LHCN-M2 (cell line): ENCODE measurements around the gene DLG3. TPM values are rescaled to one million over a fixed set of nuclear protein-coding genes. Genes with fewer than 3 reads are reported as not detected.
"Not testable (repeated sequence)": the region's sequence is repeated elsewhere in the genome, so short reads cannot be mapped to it uniquely, and the experiment has no call there.

Experiments
- DNase-seq: peaks from one replicate; pipeline ENCODE4 v3.0.0-alpha.2; 2012; ENCODE audit warnings: low read depth
- total RNA-seq: library from RNA; depleted of rRNA; stranded (reverse); fragments of >200 nt; gene quantifications from 2 replicates; pipeline ENCODE4 v1.2.3, GENCODE V29; 2014; rRNA removed

The DLG3 gene
- total RNA-seq, 1 experiment from 2014 or later = 6.8 TPM

GRCh38 chrX:70515270-70515669 lies 70.6 kb downstream of the DLG3 start:
- DNase-seq = not testable (repeated sequence)

- not testable (repeated sequence) for DNase-seq
Measured at GRCh38 chrX:70515692-70516091, 71.1 kb downstream of the DLG3 start.

DNA sequence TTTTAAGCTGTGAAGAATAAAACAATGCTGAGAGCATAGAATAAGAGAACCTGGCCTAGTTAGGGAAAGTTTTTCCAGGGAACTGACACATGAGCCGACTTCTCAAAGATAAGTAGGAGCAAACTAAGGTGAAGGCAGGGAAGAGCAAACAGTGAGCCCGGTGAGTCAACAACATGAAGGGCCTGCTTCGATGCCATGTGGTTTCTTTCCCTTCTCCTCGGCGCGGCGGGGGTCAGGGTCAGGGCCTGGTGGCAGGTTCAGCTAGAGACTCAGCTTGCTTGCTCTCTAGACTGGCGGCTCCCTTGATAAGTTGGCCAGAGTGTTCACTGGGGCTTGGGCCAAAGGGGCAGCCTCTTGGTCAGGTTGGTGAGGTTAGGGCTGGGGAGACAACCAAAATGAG lies 81.1 kb downstream of the DLG3 start:
- DNase-seq = no peak

DNA sequence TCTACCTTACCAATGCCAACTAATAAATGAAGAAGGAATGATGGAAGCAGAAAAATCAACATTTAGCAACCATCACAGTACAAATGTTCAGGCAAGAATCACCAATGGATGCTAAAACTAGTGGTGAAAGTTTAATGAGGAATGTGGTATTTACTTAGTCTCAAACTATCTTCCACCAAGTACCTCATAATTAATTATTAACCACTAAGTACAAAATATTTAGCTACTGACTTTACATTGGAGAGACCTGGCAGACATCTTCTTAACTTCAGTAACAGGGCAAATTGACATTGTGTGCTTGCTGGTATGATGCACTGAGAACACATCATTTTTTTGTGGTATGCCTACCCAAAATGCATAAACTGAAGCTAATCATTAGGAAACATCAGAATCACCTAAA lies 82.4 kb downstream of the DLG3 start:
- DNase-seq = no peak

DNA sequence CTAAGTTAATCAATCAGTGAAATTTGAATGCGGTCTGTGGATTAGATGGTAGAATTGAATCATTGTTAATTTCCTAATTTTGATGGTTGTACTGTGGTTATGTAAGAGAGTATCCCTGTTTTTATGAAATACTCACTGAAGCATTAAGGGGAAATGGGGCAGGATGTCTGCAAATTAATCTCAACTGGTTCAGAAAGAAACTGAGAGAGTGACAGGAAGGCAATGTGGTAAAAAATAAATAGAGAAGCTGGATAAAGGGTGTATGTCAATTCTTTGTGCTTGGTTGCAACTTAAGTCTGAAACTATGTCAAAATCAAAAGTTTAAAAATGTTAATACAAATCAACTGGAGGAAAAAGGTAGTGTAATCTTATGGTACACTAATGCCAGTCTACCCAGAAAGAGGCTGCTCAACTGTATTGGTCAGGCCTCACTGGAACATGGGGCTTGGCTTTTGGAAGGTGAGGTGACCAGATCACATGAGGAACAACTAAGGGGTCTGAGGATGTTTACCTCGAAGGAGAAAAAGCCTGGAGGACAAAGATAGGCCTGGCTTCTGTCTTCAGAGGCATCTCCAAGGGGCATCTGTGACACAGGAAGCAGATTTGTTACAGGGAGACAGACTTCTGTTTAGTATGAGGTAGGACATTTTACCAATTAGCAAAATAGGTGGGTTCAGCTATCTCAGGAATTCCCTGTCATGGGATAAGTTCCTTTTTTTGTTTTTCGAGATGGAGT lies 83.1 kb downstream of the DLG3 start:
- no peak for DNase-seq

DNA sequence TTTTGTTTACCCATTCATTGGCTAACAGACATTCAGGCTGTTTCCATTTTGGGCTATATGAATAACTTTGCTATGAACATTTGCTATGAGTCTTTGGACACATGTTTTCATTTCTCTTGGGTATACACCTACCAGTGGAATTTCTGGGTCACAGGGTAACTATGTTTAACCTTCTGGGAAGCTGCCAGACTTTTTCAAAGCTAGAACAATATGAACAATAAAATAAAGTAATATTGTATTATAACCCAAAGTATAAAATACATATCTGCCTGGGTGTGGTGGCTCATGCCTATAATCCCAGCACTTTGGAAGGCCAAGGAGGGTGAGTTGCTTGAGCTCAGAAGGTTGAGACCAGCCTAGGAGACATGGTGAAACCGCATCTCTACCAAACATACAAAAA lies 90.6 kb downstream of the DLG3 start:
- no peak for DNase-seq

DNA sequence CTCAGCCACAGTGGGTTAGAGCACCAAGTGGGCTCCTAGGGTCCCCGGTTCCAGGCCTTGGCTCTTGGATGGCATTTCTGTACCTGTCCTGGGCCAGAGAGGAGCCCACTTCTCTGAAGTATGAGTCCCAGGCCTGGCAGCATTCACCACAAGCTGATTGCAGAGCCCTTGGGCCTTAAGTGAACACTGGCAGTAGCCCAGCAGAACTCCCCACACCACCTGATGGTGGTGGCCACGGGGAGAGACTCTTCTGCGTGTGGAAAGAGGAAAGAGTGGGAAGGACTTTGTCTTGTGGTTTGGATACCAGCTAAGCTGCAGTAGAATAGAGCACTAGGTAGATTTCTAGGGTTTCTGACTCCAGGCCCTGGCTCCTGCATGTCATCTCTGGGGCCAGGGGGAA lies 104.8 kb downstream of the DLG3 start:
- DNase-seq = no peak

DNA sequence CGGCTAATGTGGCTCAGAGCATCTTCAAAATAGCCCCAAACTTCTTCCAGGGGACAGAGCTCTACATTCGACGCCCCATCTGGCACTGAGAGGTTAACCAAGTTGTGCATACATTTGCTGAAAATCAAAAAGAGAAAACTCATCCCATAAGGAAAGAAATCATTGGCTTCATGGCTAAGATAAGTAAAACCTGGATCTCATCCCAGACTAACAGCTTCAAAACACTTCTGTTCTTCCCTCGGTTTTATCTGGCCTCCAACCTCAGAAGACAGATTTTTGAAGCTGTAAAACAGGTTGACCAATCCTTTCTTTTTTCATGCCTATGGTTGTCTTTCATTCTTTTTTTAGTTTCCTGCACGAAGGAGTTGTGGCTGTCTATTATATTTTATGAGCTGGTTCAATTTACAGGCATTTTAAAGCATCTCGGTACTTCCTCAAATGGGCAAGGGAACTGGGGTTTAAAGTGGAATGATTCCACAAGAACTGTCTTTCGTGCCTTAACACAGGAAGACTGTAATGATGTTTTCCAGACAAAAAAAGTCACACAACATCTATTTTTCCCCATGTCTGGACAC lies 107.6 kb downstream of the DLG3 start:
- no peak for DNase-seq

GRCh38 chrX:70553516-70553915 lies 108.9 kb downstream of the DLG3 start:
- no peak for DNase-seq

GRCh38 chrX:70554081-70554480 lies 109.4 kb downstream of the DLG3 start:
- DNase-seq = peak; percentile 12

GRCh38 chrX:70554523-70554922 lies 109.9 kb downstream of the DLG3 start:
- DNase-seq = no peak

GRCh38 chrX:70554948-70555347 lies 110.3 kb downstream of the DLG3 start:
- no peak for DNase-seq

Other genes with a start within 250 kb of the DLG3 start
- gene AWAT1, start 210.2 kb upstream of the DLG3 start, total RNA-seq = not detected in 2 replicates
- gene P2RY4, start 184.6 kb upstream of the DLG3 start, total RNA-seq = not detected in 2 replicates
- not detected in 2 replicates for gene ARR3, start 176.5 kb upstream of the DLG3 start, total RNA-seq
- not detected in 2 replicates for gene RAB41, start 162.7 kb upstream of the DLG3 start, total RNA-seq
- gene PDZD11, start 154.9 kb upstream of the DLG3 start, total RNA-seq = 83.5 and 84.9 TPM in 2 replicates
- 38.9 and 42.1 TPM in 2 replicates for gene KIF4A, start 154.7 kb upstream of the DLG3 start, total RNA-seq
- gene GDPD2, start 21.5 kb upstream of the DLG3 start, total RNA-seq = not detected in 2 replicates